ENCODE results near the gene S100A16. TPM values are rescaled to one million over a fixed set of nuclear protein-coding genes. Genes with fewer than 3 reads are reported as not detected.
"Not testable (repeated sequence)": the region's sequence is repeated elsewhere in the genome, so short reads cannot be mapped to it uniquely, and the experiment has no call there.

The S100A16 gene
- polyA plus RNA-seq, 5 donors, result 119 to 177 (median 147) TPM

- peak; percentile 68 to 73 for DNase-seq
These were observed 46.2 kb downstream of the S100A16 start for GRCh38 chr1:153566414-153567371.

- no peak for DNase-seq
These were observed 47.2 kb downstream of the S100A16 start, which contains the start of gene S100A2 for GRCh38 chr1:153565529-153566374. Gene S100A2, minus strand, starts transcription at chr1:153565844. Its CDS starts 1,967 bp downstream, at chr1:153563877.

- no peak for DNase-seq
These were observed 48.9 kb downstream of the S100A16 start for GRCh38 chr1:153563991-153564390.

- DNase-seq, result no peak
These were observed 49.4 kb downstream of the S100A16 start for GRCh38 chr1:153563483-153563901.

GRCh38 chr1:153562021-153562420 lies 50.9 kb downstream of the S100A16 start:
- not testable (repeated sequence) for DNase-seq

- DNase-seq, result no peak
These were observed 51.4 kb downstream of the S100A16 start for GRCh38 chr1:153561466-153561985.

- peak in 1 of 2 donors; percentile 39 for DNase-seq
These were observed 52.0 kb downstream of the S100A16 start for GRCh38 chr1:153560771-153561465.

- no peak for DNase-seq
These were observed 52.7 kb downstream of the S100A16 start for GRCh38 chr1:153560241-153560640.

GRCh38 chr1:153557877-153558276 lies 55.1 kb downstream of the S100A16 start:
- DNase-seq, result no peak

Other genes starting within 250 kb of the S100A16 start
- 1 to 10 TPM; 1.2 to 3.8 (median 3.0) TPM for gene S100A12, start 237.5 kb downstream of the S100A16 start, polyA plus RNA-seq (ENCODE audit: insufficient read depth in 1 of 5, insufficient read length in 5 of 5, low replicate concordance in 1 of 5)
- 10 to 100 TPM; 12.1 to 30.7 (median 22.1) TPM for gene S100A8, start 222.1 kb downstream of the S100A16 start, polyA plus RNA-seq (ENCODE audit: insufficient read depth in 1 of 5, insufficient read length in 5 of 5, low replicate concordance in 1 of 5)
- gene S100A7A, start 196.6 kb downstream of the S100A16 start, polyA plus RNA-seq (ENCODE audit: insufficient read depth in 1 of 5, insufficient read length in 5 of 5, low replicate concordance in 1 of 5), result not detected
- not detected for gene S100A7, start 152.5 kb downstream of the S100A16 start, polyA plus RNA-seq (ENCODE audit: insufficient read depth in 1 of 5, insufficient read length in 5 of 5, low replicate concordance in 1 of 5)
- 100 to 1,000 TPM; 138 to 297 (median 187) TPM for gene S100A6, start 77.1 kb downstream of the S100A16 start, polyA plus RNA-seq (ENCODE audit: insufficient read depth in 1 of 5, insufficient read length in 5 of 5, low replicate concordance in 1 of 5)
- gene S100A5, start 72.2 kb downstream of the S100A16 start, polyA plus RNA-seq (ENCODE audit: insufficient read depth in 1 of 5, insufficient read length in 5 of 5, low replicate concordance in 1 of 5), result under 1 TPM in 1 of 5 donors, not detected in 4; 0.23 TPM
- 10 to 100 TPM; 15.9 to 32.6 (median 19.9) TPM for gene S100A4, start 67.3 kb downstream of the S100A16 start, polyA plus RNA-seq (ENCODE audit: insufficient read depth in 1 of 5, insufficient read length in 5 of 5, low replicate concordance in 1 of 5)
- gene S100A3, start 63.9 kb downstream of the S100A16 start, polyA plus RNA-seq (ENCODE audit: insufficient read depth in 1 of 5, insufficient read length in 5 of 5, low replicate concordance in 1 of 5), result under 1 TPM in 2 of 5 donors, not detected in 3; 0.21 to 0.66 TPM
- gene S100A2, start 47.3 kb downstream of the S100A16 start, polyA plus RNA-seq (ENCODE audit: insufficient read depth in 1 of 5, insufficient read length in 5 of 5, low replicate concordance in 1 of 5), result 1 to 10 TPM in 3 of 5 donors, under 1 TPM in 2; 0.69 to 1.8 (median 1.2) TPM
- 100 to 1,000 TPM in 4 of 5 donors, 10 to 100 TPM in 1; 93.5 to 174 (median 144) TPM for gene S100A14, start 3.2 kb upstream of the S100A16 start, polyA plus RNA-seq (ENCODE audit: insufficient read depth in 1 of 5, insufficient read length in 5 of 5, low replicate concordance in 1 of 5)
- 100 to 1,000 TPM in 1 of 5 donors, 10 to 100 TPM in 4; 76.9 to 120 (median 96.7) TPM for gene S100A13, start 14.4 kb upstream of the S100A16 start, polyA plus RNA-seq (ENCODE audit: insufficient read depth in 1 of 5, insufficient read length in 5 of 5, low replicate concordance in 1 of 5)
- gene S100A1, start 15.3 kb upstream of the S100A16 start, polyA plus RNA-seq (ENCODE audit: insufficient read depth in 1 of 5, insufficient read length in 5 of 5, low replicate concordance in 1 of 5), result 1 to 10 TPM in 4 of 5 donors, under 1 TPM in 1; 1.00 to 2.0 (median 1.6) TPM
- gene CHTOP, start 20.9 kb upstream of the S100A16 start, polyA plus RNA-seq (ENCODE audit: insufficient read depth in 1 of 5, insufficient read length in 5 of 5, low replicate concordance in 1 of 5), result 100 to 1,000 TPM; 106 to 125 (median 120) TPM
- gene SNAPIN, start 45.6 kb upstream of the S100A16 start, polyA plus RNA-seq (ENCODE audit: insufficient read depth in 1 of 5, insufficient read length in 5 of 5, low replicate concordance in 1 of 5), result 10 to 100 TPM; 38.5 to 48.6 (median 41.6) TPM
- gene ILF2, start 57.9 kb upstream of the S100A16 start, polyA plus RNA-seq (ENCODE audit: insufficient read depth in 1 of 5, insufficient read length in 5 of 5, low replicate concordance in 1 of 5), result 100 to 1,000 TPM; 245 to 312 (median 264) TPM
- 10 to 100 TPM; 14.4 to 20.5 (median 15.0) TPM for gene NPR1, start 65.6 kb upstream of the S100A16 start, polyA plus RNA-seq (ENCODE audit: insufficient read depth in 1 of 5, insufficient read length in 5 of 5, low replicate concordance in 1 of 5)
- 100 to 1,000 TPM in 4 of 5 donors, 10 to 100 TPM in 1; 98.2 to 130 (median 104) TPM for gene INTS3, start 114.9 kb upstream of the S100A16 start, polyA plus RNA-seq (ENCODE audit: insufficient read depth in 1 of 5, insufficient read length in 5 of 5, low replicate concordance in 1 of 5)
- 10 to 100 TPM; 33.3 to 47.9 (median 41.6) TPM for gene SLC27A3, start 162.3 kb upstream of the S100A16 start, polyA plus RNA-seq (ENCODE audit: insufficient read depth in 1 of 5, insufficient read length in 5 of 5, low replicate concordance in 1 of 5)

Data from right lung (tissue), 5 donors.